ENCODE data around the gene CCR9.

GRCh38 chr3:45895686-45896468, 9.5 kb downstream of the CCR9 start:
- no peak for TF ChIP-seq TAF1 (IDR thresholded peaks at IDR 0.05; ENCODE audit: low read depth, low read length)
- TF ChIP-seq POLR2A (IDR thresholded peaks at IDR 0.05; ENCODE audit: low read depth, low read length): no peak
- no peak for TF ChIP-seq SPI1 (IDR thresholded peaks at IDR 0.05; ENCODE audit: low read depth, low read length)
